Pulmonary artery endothelial cell (primary cell): Measurements from ENCODE around the gene TRPM3. TPM values are rescaled to one million over a fixed set of nuclear protein-coding genes. Genes with fewer than 3 reads are reported as not detected.

Source experiments
- DNase-seq: peaks from one replicate; pipeline ENCODE4 v3.0.0-alpha.2; 2011; ENCODE audit warnings: low read depth, low spot score
- total RNA-seq: library from RNA; depleted of rRNA; stranded (reverse); fragments of >200 nt; gene quantifications from 2 replicates; pipeline ENCODE4 v1.2.3, GENCODE V29; 2014

TRPM3 gene
- total RNA-seq, 1 donor from 2014 or later = 2.9 TPM

DNA sequence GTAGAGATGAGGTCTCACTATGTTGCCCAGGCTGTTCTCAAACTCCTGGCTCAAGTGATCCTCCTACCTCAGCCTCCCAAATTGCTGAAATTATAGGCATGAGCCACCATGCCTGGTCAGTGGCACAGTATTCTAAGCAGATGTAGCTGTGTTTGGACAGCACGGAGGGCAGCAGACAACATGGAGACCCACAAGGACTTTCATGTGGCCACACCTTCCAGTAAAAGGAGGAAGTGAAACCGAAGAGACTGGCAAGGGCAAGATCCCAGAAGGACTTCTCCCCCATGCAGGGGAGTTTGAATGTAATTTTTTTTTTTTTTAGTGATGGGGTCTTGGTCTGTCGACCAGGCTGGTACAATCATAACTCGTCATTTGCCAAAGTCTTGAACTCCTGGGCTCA lies 172.2 kb downstream of the TRPM3 start:
- DNase-seq = no peak

DNA sequence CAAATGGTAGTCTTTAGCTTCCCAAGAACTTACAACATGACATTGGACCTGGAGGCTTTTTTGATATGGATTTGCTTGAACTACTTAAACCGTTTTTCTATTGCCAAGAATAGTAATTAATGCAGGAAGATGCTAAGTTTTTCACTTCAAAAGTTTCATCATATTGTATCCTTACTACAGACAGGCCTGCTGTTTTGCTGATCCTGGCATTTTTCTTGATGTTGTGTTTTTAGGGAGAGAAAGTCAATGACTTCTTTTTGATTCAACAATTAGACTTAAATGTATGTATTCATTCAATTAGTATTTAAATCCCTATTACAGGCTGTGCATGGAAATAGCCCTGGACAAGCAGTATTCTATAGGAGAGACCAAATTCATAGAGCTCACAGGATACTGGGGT lies 172.7 kb downstream of the TRPM3 start:
- DNase-seq = no peak

- no peak for DNase-seq
Measured at GRCh38 chr9:70947511-70947910, 173.9 kb downstream of the TRPM3 start.

DNA sequence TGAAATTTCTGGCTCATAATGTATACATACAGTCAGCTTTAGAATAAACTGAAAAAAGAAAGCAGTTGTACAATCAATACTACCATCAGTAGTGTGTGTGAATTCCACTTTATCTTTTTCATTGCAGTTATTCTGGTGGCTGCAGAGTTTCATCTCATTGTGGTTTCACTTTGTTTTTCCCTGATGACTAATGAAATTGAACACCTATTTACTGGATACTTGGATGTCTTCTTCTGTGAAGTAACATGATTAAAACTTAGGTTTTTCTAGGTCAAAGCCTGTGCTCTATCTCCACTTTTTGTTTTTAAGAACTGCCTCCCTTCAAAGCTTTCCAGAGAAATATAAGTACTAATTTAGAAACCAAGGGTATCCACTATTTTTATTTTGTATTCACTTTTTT lies 174.3 kb downstream of the TRPM3 start:
- DNase-seq = no peak

GRCh38 chr9:70945301-70945700 lies 176.1 kb downstream of the TRPM3 start:
- no peak for DNase-seq

DNA sequence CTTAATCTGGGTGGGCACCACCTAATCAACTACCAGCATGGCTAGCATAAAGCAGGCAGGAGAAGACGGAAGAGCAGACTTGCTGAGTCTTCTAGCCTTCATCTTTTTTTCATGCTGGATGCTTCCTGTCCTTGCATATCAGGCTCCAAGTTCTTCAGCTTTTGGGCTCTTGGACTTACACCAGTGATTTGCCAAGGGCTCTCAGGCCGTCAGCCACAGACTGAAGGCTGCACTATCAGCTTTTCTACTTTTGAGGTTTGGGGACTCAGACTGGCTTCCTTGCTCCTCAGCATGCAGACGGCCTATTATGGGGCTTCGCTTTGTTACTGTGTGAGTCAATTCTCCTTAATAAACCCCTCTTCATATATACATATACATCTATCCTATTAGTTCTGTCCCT lies 180.2 kb downstream of the TRPM3 start:
- DNase-seq = no peak

GRCh38 chr9:70940605-70941004 lies 180.8 kb downstream of the TRPM3 start:
- no peak for DNase-seq

- DNase-seq = no peak
Measured at GRCh38 chr9:70936536-70936935, 184.9 kb downstream of the TRPM3 start.

- no peak for DNase-seq
Measured at GRCh38 chr9:70935856-70936255, 185.6 kb downstream of the TRPM3 start.

- DNase-seq = no peak
Measured at GRCh38 chr9:70934642-70935041, 186.8 kb downstream of the TRPM3 start.

DNA sequence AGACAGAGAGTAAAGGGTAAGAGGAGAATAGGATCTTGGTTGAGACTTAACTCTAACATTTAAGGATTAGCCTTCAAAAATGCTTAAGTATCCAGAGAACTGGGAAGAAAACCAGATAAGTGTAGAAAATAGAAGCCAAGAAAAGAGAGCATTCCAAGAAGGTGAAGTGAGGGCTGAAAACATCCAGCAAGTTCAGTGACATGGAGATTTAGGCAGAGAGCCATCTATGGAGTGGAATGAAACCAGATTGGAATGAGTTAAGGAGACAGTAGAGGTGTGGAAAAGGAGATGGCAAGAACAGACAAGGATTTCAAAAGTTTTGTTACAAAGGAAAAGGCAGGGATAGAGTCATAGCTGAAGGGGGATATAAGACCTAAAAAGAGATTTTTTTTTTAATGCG lies 188.1 kb downstream of the TRPM3 start:
- DNase-seq = no peak

DNA sequence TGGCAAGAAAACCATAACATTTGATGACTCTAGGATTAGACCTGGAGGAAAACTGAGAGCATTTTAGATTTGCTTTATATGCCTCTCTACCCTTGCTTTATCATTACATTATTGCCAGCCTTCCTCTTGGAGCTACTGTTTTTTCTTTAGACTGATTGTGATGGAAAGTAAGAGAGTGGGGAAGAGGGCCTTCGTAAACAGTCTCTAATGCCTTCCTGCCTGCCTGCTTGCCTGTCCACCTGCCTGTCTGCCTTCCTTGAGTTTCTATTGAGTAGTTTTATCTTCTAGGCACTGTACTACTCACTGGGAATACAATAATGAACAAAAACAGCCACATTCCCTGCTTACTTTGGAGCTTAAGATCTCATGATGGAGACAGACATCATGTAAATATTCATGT lies 189.3 kb downstream of the TRPM3 start:
- no peak for DNase-seq

GRCh38 chr9:70927530-70927929 lies 193.9 kb downstream of the TRPM3 start:
- DNase-seq = no peak

DNA sequence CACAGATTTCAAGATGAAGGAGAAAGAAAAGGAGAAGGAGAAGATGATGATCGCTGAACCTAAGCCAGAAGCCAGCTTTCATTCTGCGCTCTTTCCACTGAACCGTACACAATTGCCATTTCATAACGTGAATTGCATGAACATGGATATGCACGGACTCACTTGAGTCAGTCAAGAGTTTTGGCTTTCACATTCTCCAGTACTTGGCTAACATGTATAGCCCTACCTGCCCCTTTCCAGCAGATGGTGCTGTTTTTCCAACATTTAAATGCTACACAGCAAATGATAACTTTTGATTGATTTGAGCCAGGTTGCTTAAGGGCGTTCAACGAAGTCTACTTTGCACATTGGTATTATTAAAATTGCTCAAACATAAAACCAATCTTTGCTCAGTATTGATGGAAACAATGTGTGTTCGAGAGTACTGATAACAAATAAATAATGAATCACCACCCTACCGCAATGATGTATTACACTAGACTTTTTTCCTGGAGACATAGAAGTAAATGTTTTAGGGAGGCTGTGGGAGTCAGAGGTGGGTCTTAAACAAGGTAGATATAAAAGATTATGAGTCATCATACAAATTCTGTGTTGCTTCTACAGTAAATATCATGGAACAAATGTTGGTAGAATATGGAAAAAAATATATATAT lies 196.4 kb downstream of the TRPM3 start:
- peak; percentile 75 for DNase-seq

DNA sequence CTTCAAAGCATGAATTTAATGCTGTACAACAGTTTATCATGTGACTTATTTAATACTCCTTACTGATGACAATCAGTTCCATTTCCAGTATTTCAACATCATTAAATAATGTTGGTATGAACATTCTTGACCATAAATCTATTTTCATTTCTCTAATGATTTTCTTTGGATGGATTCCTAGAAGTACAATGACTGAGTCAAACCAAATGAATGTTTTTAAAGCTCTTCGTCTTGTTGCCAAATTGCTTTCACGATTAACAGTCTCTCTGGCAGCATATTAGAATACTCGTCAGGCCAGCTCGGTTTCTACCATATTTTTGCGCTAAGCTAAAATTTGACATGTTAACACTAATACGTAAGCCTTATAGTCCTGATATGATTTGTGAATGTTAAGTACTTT lies 197.0 kb downstream of the TRPM3 start:
- peak; percentile 27 for DNase-seq

- DNase-seq = no peak
Measured at GRCh38 chr9:70923961-70924360, 197.5 kb downstream of the TRPM3 start.

GRCh38 chr9:70921136-70921535 lies 200.3 kb downstream of the TRPM3 start:
- no peak for DNase-seq

DNA sequence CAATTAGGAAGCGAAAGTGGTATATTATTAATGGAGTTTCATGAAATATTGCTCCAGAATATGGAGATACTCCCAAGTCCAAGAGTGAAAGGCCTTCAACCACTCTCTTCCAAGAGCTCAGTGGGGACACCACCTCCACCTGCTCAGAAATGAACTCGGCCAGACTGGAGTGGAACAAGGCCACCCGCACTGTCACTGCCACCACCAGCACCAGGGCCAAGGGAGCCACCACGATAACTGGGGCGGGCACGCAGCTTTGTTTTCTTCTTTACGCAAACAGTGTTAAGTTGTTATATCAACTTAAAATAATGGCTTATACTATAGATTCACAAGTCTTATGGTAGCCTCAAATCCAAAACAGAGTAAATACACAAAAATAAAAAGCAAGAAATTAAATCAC lies 204.1 kb downstream of the TRPM3 start:
- DNase-seq = no peak

GRCh38 chr9:70911791-70912190 lies 209.6 kb downstream of the TRPM3 start:
- no peak for DNase-seq

DNA sequence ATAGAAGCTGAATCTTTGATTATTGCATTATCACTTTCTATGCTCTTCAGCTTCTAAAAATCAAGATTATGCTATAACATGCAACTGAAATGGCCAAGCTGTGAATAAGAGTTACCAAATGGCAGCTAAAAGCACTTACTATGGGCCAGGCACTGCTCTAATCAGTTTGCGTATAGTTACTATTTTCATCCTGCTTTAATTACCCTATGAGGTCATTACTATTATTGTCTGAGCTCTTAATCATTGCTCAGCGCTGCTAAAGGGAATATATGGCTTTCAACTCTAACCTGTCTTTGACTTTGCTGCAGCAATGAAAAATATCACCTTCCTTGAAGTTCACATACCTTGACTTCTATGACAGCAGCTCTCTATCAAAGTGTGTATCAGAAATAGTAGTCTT lies 210.8 kb downstream of the TRPM3 start:
- no peak for DNase-seq

DNA sequence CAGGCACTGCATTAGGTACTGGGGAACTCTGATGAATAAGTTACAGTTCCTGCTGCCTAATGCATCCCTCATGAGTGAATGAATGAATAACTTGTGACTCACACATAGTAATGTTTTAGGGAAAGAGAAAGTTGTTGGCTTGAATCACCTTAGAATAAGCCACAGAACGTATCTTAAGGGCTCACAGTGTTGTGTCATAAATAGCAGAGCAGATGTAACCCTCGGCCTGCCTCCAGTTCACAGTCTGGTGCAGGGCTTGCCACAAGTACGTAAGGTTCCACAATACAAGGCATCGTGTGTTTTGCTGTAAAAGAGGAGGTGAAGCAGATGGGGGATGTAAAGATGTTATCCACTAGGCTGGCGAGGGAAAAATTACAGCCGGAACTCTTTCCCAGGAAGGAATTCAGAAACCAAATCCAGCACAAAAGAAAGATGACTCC lies 218.7 kb downstream of the TRPM3 start:
- DNase-seq = peak; percentile 62

GRCh38 chr9:70902171-70902570 lies 219.2 kb downstream of the TRPM3 start:
- DNase-seq = no peak

- no peak for DNase-seq
Measured at GRCh38 chr9:70901746-70902145, 219.7 kb downstream of the TRPM3 start.

- DNase-seq = no peak
Measured at GRCh38 chr9:70901013-70901412, 220.4 kb downstream of the TRPM3 start.
